Stimulated activated CD4-positive, alpha-beta T cell treated with anti-CD3 and anti-CD28 coated beads, Interleukin-1b, Interleukin-23, amount 100 ng/mL, for 48 hours (primary cell): Measurements from ENCODE around the gene RND3.

ENCODE experiments used
- DNase-seq: peaks from one replicate; pipeline ENCODE4 v3.0.0-alpha.2; 2020

Gene RND3

GRCh38 chr2:150432312-150432625 is 55.2 kb downstream of the RND3 start:
- no peak for DNase-seq

GRCh38 chr2:150431561-150432311 is 55.7 kb downstream of the RND3 start:
- DNase-seq: no peak

GRCh38 chr2:150429384-150429961 is 58.0 kb downstream of the RND3 start:
- DNase-seq: no peak

GRCh38 chr2:150428641-150429040 is 58.8 kb downstream of the RND3 start:
- DNase-seq: no peak

- DNase-seq: no peak
Observed at GRCh38 chr2:150427298-150427697, 60.2 kb downstream of the RND3 start.

- no peak for DNase-seq
Observed at GRCh38 chr2:150426724-150427123, 60.7 kb downstream of the RND3 start.

GRCh38 chr2:150426315-150426714 is 61.2 kb downstream of the RND3 start:
- no peak for DNase-seq

- no peak for DNase-seq
Observed at GRCh38 chr2:150425121-150425955, 62.1 kb downstream of the RND3 start.

GRCh38 chr2:150424406-150424805 is 63.1 kb downstream of the RND3 start:
- DNase-seq: no peak

- DNase-seq: no peak
Observed at GRCh38 chr2:150421126-150421651, 66.3 kb downstream of the RND3 start.

- DNase-seq: no peak
Observed at GRCh38 chr2:150418916-150419315, 68.6 kb downstream of the RND3 start.
